ENCODE data around the gene OGA.

The OGA gene

GRCh38 chr10:101758858-101759257, 59.4 kb downstream of the OGA start:
- DNase-seq: no peak

GRCh38 chr10:101752241-101752640, 66.0 kb downstream of the OGA start:
- DNase-seq: no peak

- DNase-seq: no peak
Measured at GRCh38 chr10:101749047-101750016, 68.9 kb downstream of the OGA start.

- DNase-seq: no peak
Measured at GRCh38 chr10:101748496-101748895, 69.7 kb downstream of the OGA start.

GRCh38 chr10:101745074-101745696, 73.1 kb downstream of the OGA start:
- no peak for DNase-seq

GRCh38 chr10:101744267-101744666, 74.0 kb downstream of the OGA start:
- DNase-seq: no peak

- DNase-seq: no peak
Measured at GRCh38 chr10:101741938-101742337, 76.3 kb downstream of the OGA start.

- DNase-seq: no peak
Measured at GRCh38 chr10:101736666-101737065, 81.6 kb downstream of the OGA start.
